IgD-negative memory B cell (primary cell): ENCODE measurements around the gene YIPF2. TPM values are rescaled to one million over a fixed set of nuclear protein-coding genes. Genes with fewer than 3 reads are reported as not detected.

Experiments
- H3K27ac Mint-ChIP-seq, 3 donors: one replicate each; pipeline ENCODE4 v1.8.0; 2020 to 2022; ENCODE audit warnings: mild to moderate bottlenecking in 3 of 3, mixed read lengths in 3 of 3, moderate library complexity in 1 of 3
- H3K27me3 Mint-ChIP-seq: one replicate; pipeline ENCODE4 v1.8.0; 2021; ENCODE audit warnings: mixed read lengths
- H3K36me3 Mint-ChIP-seq: one replicate; pipeline ENCODE4 v1.8.0; 2020; ENCODE audit warnings: mild to moderate bottlenecking, mixed read lengths
- H3K4me1 Mint-ChIP-seq, 3 donors: one replicate each; pipeline ENCODE4 v1.8.0; 2020 to 2022; ENCODE audit warnings: mixed read lengths in 3 of 3, mild to moderate bottlenecking in 1 of 3
- H3K4me3 Mint-ChIP-seq, 4 donors: one replicate each; pipeline ENCODE4 v1.8.0; 2020 to 2022; ENCODE audit warnings: mild to moderate bottlenecking in 4 of 4, mixed read lengths in 4 of 4, moderate library complexity in 3 of 4
- H3K9me3 Mint-ChIP-seq, 3 donors: one replicate each; pipeline ENCODE4 v1.8.0; 2020 to 2021; ENCODE audit warnings: mixed read lengths in 3 of 3, mild to moderate bottlenecking in 1 of 3
- polyA plus RNA-seq: library from polyadenylated mRNA; unstranded; fragments of 300-500 nt; fragmentation: Illumina TruSeq; gene quantifications from one replicate; pipeline ENCODE4 v1.2.3, GENCODE V29; 2021

The YIPF2 gene
- polyA plus RNA-seq, 1 donor from 2014 or later = 10.2 TPM

- no peak overlapping the region for H3K27ac Mint-ChIP-seq
Measured at GRCh38 chr19:10922638-10923014, 5.8 kb downstream of the YIPF2 start.

GRCh38 chr19:10921910-10922637 lies 6.4 kb downstream of the YIPF2 start:
- Mint-ChIP-seq H3K27ac (no peak overlapping the region), H3K4me3 (no peak overlapping the region), H3K9me3 (no peaks in the 10 kb centered on the region), H3K27me3 (no peaks in the 10 kb centered on the region), H3K4me1 (peaks cover 0 to 3% (median 0%) of the 10 kb centered on the region in 3 donors), H3K36me3 (peaks cover 2% of the 10 kb centered on the region)

More at GRCh38 chr19:10922638-10923014, 5.8 kb downstream of the YIPF2 start:
- H3K9me3 Mint-ChIP-seq = no peaks in the 10 kb centered on the region
- no peak overlapping the region for H3K4me3 Mint-ChIP-seq
- H3K27me3 Mint-ChIP-seq = no peaks in the 10 kb centered on the region
- peaks cover 2% of the 10 kb centered on the region for H3K36me3 Mint-ChIP-seq
- peaks cover 0 to 6% (median 0%) of the 10 kb centered on the region in 3 donors for H3K4me1 Mint-ChIP-seq

- H3K9me3 Mint-ChIP-seq = no peaks in the 10 kb centered on the region
- no peak overlapping the region for H3K27ac Mint-ChIP-seq
- H3K27me3 Mint-ChIP-seq = no peaks in the 10 kb centered on the region
Measured at GRCh38 chr19:10921199-10921909, 7.1 kb downstream of the YIPF2 start.

GRCh38 chr19:10920781-10921180 lies 7.7 kb downstream of the YIPF2 start:
- H3K4me3 Mint-ChIP-seq = no peak overlapping the region
- peaks cover 0 to 3% (median 0%) of the 10 kb centered on the region in 3 donors for H3K4me1 Mint-ChIP-seq
- H3K9me3 Mint-ChIP-seq = no peaks in the 10 kb centered on the region
- H3K27me3 Mint-ChIP-seq = no peaks in the 10 kb centered on the region
- peaks cover 2% of the 10 kb centered on the region for H3K36me3 Mint-ChIP-seq
- H3K27ac Mint-ChIP-seq = no peak overlapping the region

More at GRCh38 chr19:10921199-10921909, 7.1 kb downstream of the YIPF2 start:
- Mint-ChIP-seq H3K4me3 (no peak overlapping the region), H3K4me1 (peaks cover 0 to 3% (median 0%) of the 10 kb centered on the region in 3 donors), H3K36me3 (peaks cover 2% of the 10 kb centered on the region)

- peaks cover 0 to 3% (median 0%) of the 10 kb centered on the region in 3 donors for H3K4me1 Mint-ChIP-seq
- H3K4me3 Mint-ChIP-seq = no peak overlapping the region
- H3K9me3 Mint-ChIP-seq = no peaks in the 10 kb centered on the region
- no peaks in the 10 kb centered on the region for H3K27me3 Mint-ChIP-seq
- H3K36me3 Mint-ChIP-seq = peaks cover 2% of the 10 kb centered on the region
- peak overlapping the region in 1 of 3 donors; percentile 67 for H3K27ac Mint-ChIP-seq
Measured at GRCh38 chr19:10920288-10920655, 8.2 kb downstream of the YIPF2 start.

- Mint-ChIP-seq H3K9me3 (no peaks in the 10 kb centered on the region), H3K27ac (peak overlapping the region in 1 of 3 donors; percentile 67), H3K36me3 (peaks cover 2% of the 10 kb centered on the region), H3K27me3 (no peaks in the 10 kb centered on the region), H3K4me1 (peaks cover 0 to 3% (median 0%) of the 10 kb centered on the region in 3 donors), H3K4me3 (no peak overlapping the region)
Measured at GRCh38 chr19:10919352-10920287, 8.8 kb downstream of the YIPF2 start.

- Mint-ChIP-seq H3K9me3 (no peaks in the 10 kb centered on the region), H3K4me1 (peaks cover 0 to 3% (median 0%) of the 10 kb centered on the region in 3 donors), H3K27ac (no peak overlapping the region), H3K27me3 (no peaks in the 10 kb centered on the region), H3K4me3 (no peak overlapping the region), H3K36me3 (peaks cover 2% of the 10 kb centered on the region)
Measured at GRCh38 chr19:10918359-10918758, 10.1 kb downstream of the YIPF2 start.

- no peak overlapping the region for H3K4me3 Mint-ChIP-seq
- H3K36me3 Mint-ChIP-seq = peaks cover 2% of the 10 kb centered on the region
- H3K27me3 Mint-ChIP-seq = no peaks in the 10 kb centered on the region
- H3K4me1 Mint-ChIP-seq = peaks cover 0 to 3% (median 0%) of the 10 kb centered on the region in 3 donors
- no peaks in the 10 kb centered on the region for H3K9me3 Mint-ChIP-seq
- H3K27ac Mint-ChIP-seq = no peak overlapping the region
Measured at GRCh38 chr19:10916602-10917001, 11.8 kb downstream of the YIPF2 start.

GRCh38 chr19:10915130-10916091 lies 13.0 kb downstream of the YIPF2 start:
- H3K36me3 Mint-ChIP-seq = peaks cover 2% of the 10 kb centered on the region
- no peaks in the 10 kb centered on the region for H3K9me3 Mint-ChIP-seq
- H3K4me3 Mint-ChIP-seq = no peak overlapping the region
- no peak overlapping the region for H3K27ac Mint-ChIP-seq
- H3K27me3 Mint-ChIP-seq = no peaks in the 10 kb centered on the region
- H3K4me1 Mint-ChIP-seq = peaks cover 0 to 3% (median 0%) of the 10 kb centered on the region in 3 donors

GRCh38 chr19:10913716-10914340 lies 14.6 kb downstream of the YIPF2 start:
- Mint-ChIP-seq H3K9me3 (no peaks in the 10 kb centered on the region), H3K4me1 (peaks cover 0 to 3% (median 0%) of the 10 kb centered on the region in 3 donors), H3K36me3 (no peaks in the 10 kb centered on the region), H3K27ac (no peak overlapping the region), H3K27me3 (no peaks in the 10 kb centered on the region), H3K4me3 (peak overlapping the region in 1 of 4 donors; percentile 5)

- Mint-ChIP-seq H3K4me1 (no peaks in the 10 kb centered on the region), H3K9me3 (no peaks in the 10 kb centered on the region), H3K4me3 (no peak overlapping the region), H3K27ac (no peak overlapping the region), H3K27me3 (no peaks in the 10 kb centered on the region), H3K36me3 (no peaks in the 10 kb centered on the region)
Measured at GRCh38 chr19:10912619-10913018, 15.8 kb downstream of the YIPF2 start.

GRCh38 chr19:10911579-10912363 lies 16.7 kb downstream of the YIPF2 start:
- Mint-ChIP-seq H3K36me3 (no peaks in the 10 kb centered on the region), H3K4me1 (no peaks in the 10 kb centered on the region), H3K9me3 (no peaks in the 10 kb centered on the region), H3K4me3 (no peak overlapping the region), H3K27ac (no peak overlapping the region), H3K27me3 (no peaks in the 10 kb centered on the region)

GRCh38 chr19:10908380-10908960 lies 20.0 kb downstream of the YIPF2 start:
- no peak overlapping the region for H3K27ac Mint-ChIP-seq
- peaks cover 3% of the 10 kb centered on the region for H3K36me3 Mint-ChIP-seq
- H3K9me3 Mint-ChIP-seq = no peaks in the 10 kb centered on the region
- no peaks in the 10 kb centered on the region for H3K4me1 Mint-ChIP-seq
- no peaks in the 10 kb centered on the region for H3K27me3 Mint-ChIP-seq
- no peak overlapping the region for H3K4me3 Mint-ChIP-seq
